Endometrial microvascular endothelial cells (primary cell): ENCODE measurements around the gene SNTN. TPM values are rescaled to one million over a fixed set of nuclear protein-coding genes. Genes with fewer than 3 reads are reported as not detected.
"Not testable (repeated sequence)": the region's sequence is repeated elsewhere in the genome, so short reads cannot be mapped to it uniquely, and the experiment has no call there.

ENCODE experiments used
- in situ Hi-C: cut with HindIII; loops from 2 replicates; pipeline ENCODE4 v1.10.0; 2017; ENCODE audit warnings: low sequenced_read_pairs, low pct_unique_long_range_greater_than_20kb; ENCODE audit errors: inconsistent ontology term
- total RNA-seq: library from RNA; depleted of rRNA; stranded (reverse); fragments of >200 nt; gene quantifications from one replicate; pipeline ENCODE4 v1.2.3, GENCODE V29; 2015; ENCODE audit errors: inconsistent ontology term

SNTN gene
- total RNA-seq = not detected

DNA sequence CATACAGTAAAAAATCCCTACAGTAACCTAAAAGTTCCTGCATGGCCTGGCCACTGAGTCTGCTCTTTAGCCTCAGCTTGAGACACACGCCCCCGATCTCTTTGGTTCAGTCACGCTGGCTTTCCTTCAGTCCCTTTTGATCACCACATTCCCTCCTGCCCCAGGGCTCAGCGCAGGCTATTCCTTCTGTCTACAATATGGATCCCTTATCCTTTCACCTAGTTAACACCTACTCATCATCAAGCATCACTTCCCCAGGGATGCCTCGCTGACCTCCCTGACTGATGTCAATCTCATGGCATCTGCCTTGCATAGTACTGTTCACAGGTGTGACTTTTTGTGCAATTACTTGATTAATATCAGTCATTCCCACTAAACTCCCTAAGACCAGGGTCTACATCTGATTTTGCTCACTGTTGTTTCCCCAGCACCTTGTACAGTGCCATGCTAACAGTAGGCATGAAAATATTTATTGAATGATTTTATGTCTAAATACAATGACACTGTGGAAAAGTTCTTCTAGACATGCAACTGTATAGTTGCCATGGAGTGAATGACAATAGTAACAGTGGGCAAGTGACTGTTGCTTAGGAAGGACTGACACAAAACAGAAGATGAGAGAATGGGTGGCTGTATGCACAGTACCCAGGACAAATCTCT is at the start of gene SNTN:
TSS of gene SNTN (plus strand) at position 610 of the 660 bp plus-strand sequence. CDS start at position 623, 13 bp downstream.
- in situ Hi-C loops = no loop called here

- in situ Hi-C loops = no loop called here
Observed at GRCh38 chr3:63607716-63608115, 44.8 kb upstream of the SNTN start.

DNA sequence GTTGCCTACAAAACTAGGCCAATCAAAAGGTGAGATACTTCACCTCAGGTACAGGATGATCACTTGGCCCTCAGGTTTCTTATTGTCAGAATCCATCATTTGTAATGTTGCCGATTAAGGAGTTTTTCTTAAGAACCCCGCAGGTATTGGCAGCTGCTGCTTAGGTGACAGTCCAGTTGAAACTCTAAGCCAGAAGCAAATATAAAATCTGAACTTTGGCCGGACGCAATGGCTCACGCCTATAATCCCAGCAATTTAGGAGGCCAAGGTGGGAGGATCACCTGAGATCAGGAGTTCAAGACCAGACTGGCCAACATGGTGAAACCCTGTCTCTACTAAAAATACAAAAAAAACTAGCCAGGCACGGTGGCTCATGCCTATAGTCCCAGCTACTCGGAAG is 43.1 kb upstream of the SNTN start:
- in situ Hi-C loops = no loop called here

DNA sequence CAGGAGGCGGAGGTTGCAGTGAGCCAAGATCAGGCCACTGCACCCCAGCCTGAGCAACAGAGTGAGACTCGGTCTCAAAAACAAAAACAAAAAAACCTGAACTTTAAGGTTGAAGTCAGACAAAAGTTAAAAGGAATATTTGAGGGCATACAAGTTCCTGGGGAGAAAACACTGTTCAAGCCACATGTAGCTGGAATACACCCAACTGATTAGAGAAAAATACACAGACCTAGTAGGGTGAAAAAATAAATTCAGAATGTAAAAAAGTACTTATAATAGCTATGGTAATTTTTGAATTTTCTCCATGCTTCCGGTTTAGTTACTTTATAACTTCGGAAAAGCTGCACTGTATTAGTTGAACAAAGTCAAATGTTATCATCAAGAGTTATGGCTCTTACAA is 42.6 kb upstream of the SNTN start:
- in situ Hi-C loops = no loop called here

DNA sequence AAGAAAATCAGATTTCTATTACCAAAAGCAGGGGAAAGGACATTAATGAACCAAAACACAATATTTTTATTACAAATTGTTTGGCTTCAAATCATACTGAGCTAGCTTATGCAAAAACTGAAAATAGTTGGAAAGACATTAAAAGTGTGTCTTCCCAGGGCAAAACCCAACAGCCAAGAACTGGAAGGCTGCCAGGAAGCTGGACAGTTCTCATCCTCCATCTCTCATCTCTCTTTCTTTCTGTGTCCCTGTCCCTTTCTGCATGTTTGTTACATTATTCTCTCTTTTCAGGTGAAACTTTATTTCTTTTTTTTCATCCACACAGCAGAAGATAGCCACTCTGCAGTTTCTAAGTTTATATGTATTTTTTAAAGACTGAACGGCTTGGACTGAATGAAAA is 41.1 kb upstream of the SNTN start:
- in situ Hi-C loops = no loop called here

DNA sequence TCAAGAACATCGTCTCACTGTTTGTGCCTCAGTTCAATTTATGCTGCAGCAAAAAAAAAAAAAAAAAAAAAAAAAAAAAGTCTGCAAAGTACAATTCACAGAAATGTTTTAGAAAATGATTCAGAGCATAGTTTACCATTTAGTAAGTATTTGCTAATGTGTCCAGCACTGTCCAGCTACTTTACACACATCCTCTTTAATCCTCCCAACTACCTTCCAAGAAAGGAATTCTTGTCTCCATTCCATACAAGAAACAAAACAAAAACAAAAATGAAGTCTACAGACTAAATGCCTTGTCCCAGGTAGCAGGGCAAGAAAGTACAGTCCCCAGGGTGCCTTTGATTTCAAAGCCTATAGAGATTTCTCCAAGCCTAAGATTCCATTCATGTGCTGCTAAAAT is 38.9 kb upstream of the SNTN start:
- in situ Hi-C loops = no loop called here

DNA sequence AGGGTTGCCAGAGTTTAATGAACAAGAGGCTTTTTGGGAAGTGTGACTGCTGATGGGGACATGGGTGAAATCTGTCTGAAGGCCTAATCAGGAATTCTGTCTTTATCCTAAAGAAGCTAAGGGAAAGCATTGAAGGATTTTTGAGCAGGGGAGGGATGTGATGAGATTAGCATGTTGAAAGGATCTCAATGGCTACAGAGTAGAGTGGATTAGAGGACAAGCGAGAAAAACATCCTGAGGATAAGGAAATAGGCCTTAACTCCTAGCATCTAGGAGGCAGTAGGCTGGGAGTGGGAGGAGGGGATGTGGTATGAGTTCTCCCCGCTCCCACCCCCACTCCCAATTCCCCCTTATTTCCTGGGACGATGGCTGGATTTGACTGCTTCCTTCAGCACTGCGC is 35.1 kb upstream of the SNTN start:
- in situ Hi-C loops = no loop called here

GRCh38 chr3:63624941-63625560 is 27.4 kb upstream of the SNTN start:
- in situ Hi-C loops = no loop called here

DNA sequence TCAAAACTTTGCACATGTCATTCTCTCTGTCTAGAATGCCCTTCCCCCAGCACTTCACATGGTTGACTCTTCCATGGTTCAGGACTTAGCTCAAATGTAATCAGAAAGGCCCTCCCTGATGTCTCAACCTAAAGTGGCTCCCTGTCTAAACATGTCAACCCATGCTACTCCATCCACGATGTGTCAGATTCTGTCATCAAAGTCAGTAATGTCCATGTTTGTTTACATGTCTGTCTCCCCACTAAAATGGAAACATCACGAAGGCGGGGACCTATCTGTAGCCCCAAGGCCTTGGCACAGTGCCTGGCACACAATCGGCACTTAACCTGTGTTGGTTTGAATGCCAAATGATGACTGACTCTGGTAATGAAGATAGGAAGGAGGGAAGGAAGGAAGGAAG is 20.8 kb upstream of the SNTN start:
- in situ Hi-C loops = no loop called here

GRCh38 chr3:63635186-63635585 is 17.3 kb upstream of the SNTN start:
- in situ Hi-C loops = no loop called here

DNA sequence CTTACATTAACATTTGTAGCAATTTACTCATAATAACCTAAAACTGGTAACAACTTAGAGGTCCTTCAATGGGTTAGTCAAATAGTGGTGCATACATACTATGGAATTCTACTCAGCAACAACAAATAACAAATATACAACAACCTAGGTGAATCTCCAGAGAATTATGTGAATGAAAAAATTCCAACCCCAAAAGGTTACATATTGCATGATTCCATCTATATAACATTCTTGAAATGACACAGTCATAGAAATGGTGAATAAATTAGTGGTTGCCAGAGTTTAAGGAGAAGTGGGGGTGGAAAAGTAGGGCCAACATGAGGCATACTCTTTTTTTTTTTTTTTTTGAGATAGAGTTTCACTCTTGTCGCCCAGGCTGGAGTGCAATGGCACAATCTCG is 12.7 kb upstream of the SNTN start:
- in situ Hi-C loops = no loop called here

GRCh38 chr3:63642488-63642887 is 10.0 kb upstream of the SNTN start:
- in situ Hi-C loops = no loop called here

- in situ Hi-C loops = no loop called here
Observed at GRCh38 chr3:63644212-63644797, 8.2 kb upstream of the SNTN start.

DNA sequence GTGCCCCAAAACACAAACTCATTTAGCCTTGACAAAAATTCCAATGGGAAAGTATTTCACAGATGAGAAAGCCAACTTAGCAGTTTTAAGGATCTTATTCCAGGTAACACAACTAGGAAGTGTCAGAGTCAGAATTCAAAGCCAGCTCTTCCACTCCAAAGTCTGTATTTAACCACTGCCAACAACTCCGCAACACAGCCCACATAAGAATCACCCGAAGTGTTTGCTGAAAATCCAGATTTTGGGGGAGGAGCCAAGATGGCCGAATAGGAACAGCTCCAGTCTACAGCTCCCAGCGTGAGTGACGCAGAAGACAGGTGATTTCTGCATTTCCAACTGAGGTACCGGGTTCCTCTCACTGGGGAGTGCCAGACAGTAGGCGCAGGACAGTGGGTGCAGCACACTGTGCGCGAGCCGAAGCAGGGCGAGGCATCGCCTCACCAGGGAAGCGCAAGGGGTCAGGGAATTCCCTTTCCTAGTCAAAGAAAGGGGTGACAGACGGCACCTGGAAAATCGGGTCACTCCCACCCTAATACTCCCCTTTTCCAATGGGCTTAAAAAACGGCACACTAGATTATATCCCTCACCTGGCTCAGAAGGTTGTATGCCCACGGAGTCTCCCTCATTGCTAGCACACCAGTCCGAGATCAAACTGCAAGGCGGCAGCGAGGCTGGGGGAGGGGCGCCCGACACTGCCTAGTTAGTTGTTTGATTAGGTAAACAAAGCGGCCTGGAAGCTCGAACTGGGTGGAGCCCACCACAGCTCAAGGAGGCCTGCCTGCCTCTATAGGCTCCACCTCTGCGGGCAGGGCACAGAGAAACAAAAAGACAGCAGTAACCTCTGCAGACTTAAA is 7.3 kb upstream of the SNTN start:
- in situ Hi-C loops = not testable (repeated sequence)

GRCh38 chr3:63654211-63654610 is 1.7 kb downstream of the SNTN start:
- in situ Hi-C loops = no loop called here

- in situ Hi-C loops = no loop called here
Observed at GRCh38 chr3:63654931-63655330, 2.5 kb downstream of the SNTN start.

GRCh38 chr3:63655519-63655918 is 3.0 kb downstream of the SNTN start:
- in situ Hi-C loops = no loop called here

GRCh38 chr3:63656786-63657185 is 4.3 kb downstream of the SNTN start:
- in situ Hi-C loops = no loop called here

GRCh38 chr3:63661242-63661641 is 8.8 kb downstream of the SNTN start:
- in situ Hi-C loops = no loop called here

DNA sequence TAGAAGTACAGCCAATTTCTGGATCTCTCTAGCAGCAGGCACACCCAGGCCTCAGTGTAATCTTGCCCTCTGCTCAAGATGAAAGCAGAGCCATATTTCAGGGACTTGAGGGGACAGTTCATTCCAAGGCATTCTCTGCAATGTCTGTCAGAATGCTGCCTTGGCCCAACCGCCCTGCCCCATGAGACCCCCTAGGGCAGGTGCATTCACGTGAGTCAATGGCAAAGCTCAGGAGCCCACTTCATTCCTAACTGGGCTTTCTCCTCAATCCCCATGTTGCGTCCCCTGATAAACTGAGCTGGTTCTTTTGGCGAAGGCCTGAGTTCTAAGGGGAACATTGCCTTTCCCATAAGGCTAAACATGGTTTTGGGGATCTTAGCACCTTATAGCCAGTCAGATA is 9.5 kb downstream of the SNTN start:
- in situ Hi-C loops = no loop called here
